H9 (cell line): Measurements from ENCODE around the gene HNRNPA3. TPM values are rescaled to one million over a fixed set of nuclear protein-coding genes. Genes with fewer than 3 reads are reported as not detected.

Source experiments
- DNase-seq: peaks from one replicate; pipeline ENCODE4 v3.0.0-alpha.2; 2017
- H2AFZ ChIP-seq: one replicate; pipeline ENCODE4 v1.6.1; 2013; ENCODE audit warnings: mild to moderate bottlenecking, low read length, control low read depth, moderate library complexity
- H2AK5ac ChIP-seq: 2 replicates; pipeline ENCODE4 v1.6.1; 2013; ENCODE audit warnings: low read length, control low read depth, mixed read lengths; ENCODE audit not compliant: insufficient read length
- H2BK120ac ChIP-seq: one replicate; pipeline ENCODE4 v1.6.1; 2013; ENCODE audit warnings: low read depth, mild to moderate bottlenecking, low read length, control low read depth, inconsistent platforms; ENCODE audit not compliant: poor library complexity, severe bottlenecking
- H2BK12ac ChIP-seq: 2 replicates; pipeline ENCODE4 v1.6.1; 2013; ENCODE audit warnings: low read length, control low read depth, mixed read lengths, low read depth; ENCODE audit not compliant: insufficient read length
- H2BK15ac ChIP-seq: 2 replicates; pipeline ENCODE4 v1.6.1; 2013; ENCODE audit warnings: low read depth, low read length, control low read depth
- H2BK20ac ChIP-seq: one replicate; pipeline ENCODE4 v1.6.1; 2013; ENCODE audit warnings: low read depth, mild to moderate bottlenecking, low read length, control low read depth, inconsistent platforms; ENCODE audit not compliant: poor library complexity, severe bottlenecking
- H2BK5ac ChIP-seq: 2 replicates; pipeline ENCODE4 v1.6.1; 2013; ENCODE audit warnings: low read length, control low read depth, mixed read lengths; ENCODE audit not compliant: insufficient read length
- H3K14ac ChIP-seq: 2 replicates; pipeline ENCODE4 v1.6.1; 2013; ENCODE audit warnings: low read length, control low read depth; ENCODE audit not compliant: insufficient read depth
- H3K18ac ChIP-seq: 2 replicates; pipeline ENCODE4 v1.6.1; 2013; ENCODE audit warnings: low read depth, mild to moderate bottlenecking, mixed read lengths, low read length, control low read depth; ENCODE audit not compliant: insufficient read length
- H3K23ac ChIP-seq: 2 replicates; pipeline ENCODE4 v1.6.1; 2013; ENCODE audit warnings: low read length, control low read depth, mixed read lengths, low read depth; ENCODE audit not compliant: insufficient read length
- H3K23me2 ChIP-seq: 2 replicates; pipeline ENCODE4 v1.6.1; 2013; ENCODE audit warnings: low read depth, mild to moderate bottlenecking, mixed read lengths, low read length, control low read depth; ENCODE audit not compliant: insufficient read length, poor library complexity, severe bottlenecking
- H3K27ac ChIP-seq: 2 replicates; pipeline ENCODE4 v1.5.1; 2013; ENCODE audit warnings: low read length, control low read depth, mixed read lengths, low read depth; ENCODE audit not compliant: insufficient read length
- H3K27me3 ChIP-seq: 2 replicates; pipeline ENCODE4 v1.6.1; 2013; ENCODE audit warnings: low read length, control low read depth, inconsistent platforms; ENCODE audit not compliant: insufficient read depth
- H3K4ac ChIP-seq: 2 replicates; pipeline ENCODE4 v1.6.1; 2013; ENCODE audit warnings: low read depth, mild to moderate bottlenecking, control low read depth, inconsistent platforms, low read length, moderate library complexity
- H3K4me1 ChIP-seq: 2 replicates; pipeline ENCODE4 v1.6.1; 2013; ENCODE audit warnings: low read length, control low read depth, inconsistent platforms; ENCODE audit not compliant: insufficient read depth
- H3K4me2 ChIP-seq: 2 replicates; pipeline ENCODE4 v1.6.1; 2013; ENCODE audit warnings: low read length, control low read depth, mixed read lengths; ENCODE audit not compliant: insufficient read length, insufficient read depth
- H3K56ac ChIP-seq: 2 replicates; pipeline ENCODE4 v1.6.1; 2013; ENCODE audit warnings: low read depth, mild to moderate bottlenecking, mixed read lengths, low read length, control low read depth; ENCODE audit not compliant: insufficient read length
- H3K79me1 ChIP-seq: 2 replicates; pipeline ENCODE4 v1.6.1; 2013; ENCODE audit warnings: low read depth, mild to moderate bottlenecking, moderate library complexity, low read length, control low read depth, inconsistent platforms; ENCODE audit not compliant: insufficient read depth, poor library complexity, severe bottlenecking
- H3K79me2 ChIP-seq: 2 replicates; pipeline ENCODE4 v1.6.1; 2013; ENCODE audit warnings: low read length, control low read depth, inconsistent platforms; ENCODE audit not compliant: insufficient read depth
- H3K9ac ChIP-seq: 2 replicates; pipeline ENCODE4 v1.6.1; 2013; ENCODE audit warnings: low read length, control low read depth, mixed read lengths; ENCODE audit not compliant: insufficient read length; ENCODE audit errors: extremely low read depth
- H3K9me3 ChIP-seq: one replicate; pipeline ENCODE4 v1.6.1; 2013; ENCODE audit warnings: low read depth, low read length, inconsistent platforms; ENCODE audit not compliant: control insufficient read depth
- H3T11ph ChIP-seq: one replicate; pipeline ENCODE4 v1.6.1; 2013; ENCODE audit warnings: mild to moderate bottlenecking, low read length, control low read depth, inconsistent platforms
- H4K20me1 ChIP-seq: one replicate; pipeline ENCODE4 v1.6.1; 2013; ENCODE audit not compliant: control insufficient read depth, insufficient read length, insufficient read depth
- H4K5ac ChIP-seq: 2 replicates; pipeline ENCODE4 v1.6.1; 2013; ENCODE audit warnings: low read depth, mild to moderate bottlenecking, mixed read lengths, low read length, control low read depth; ENCODE audit not compliant: insufficient read length
- H4K8ac ChIP-seq: replicated peaks from 2 replicates; pipeline ENCODE4 v1.6.1; 2013; ENCODE audit warnings: low read length, control low read depth, mixed read lengths, low read depth; ENCODE audit not compliant: insufficient read length
- H4K91ac ChIP-seq: 2 replicates; pipeline ENCODE4 v1.6.1; 2013; ENCODE audit warnings: low read depth, mild to moderate bottlenecking, moderate library complexity, mixed read lengths, low read length, control low read depth; ENCODE audit not compliant: insufficient read length
- H3K27ac Mint-ChIP-seq, 3 experiments: 2 replicates in 2 of 3; 3 replicates in 1 of 3; pipeline ENCODE4 v1.8.0; 2020 to 2021; ENCODE audit warnings: mixed read lengths in 3 of 3, mild to moderate bottlenecking in 1 of 3, moderate library complexity in 1 of 3
- H3K27me3 Mint-ChIP-seq: 2 replicates; pipeline ENCODE4 v1.8.0; 2021; ENCODE audit warnings: low read depth, mild to moderate bottlenecking, moderate library complexity, mixed read lengths
- H3K36me3 Mint-ChIP-seq, 3 experiments: 2 replicates in 2 of 3; 3 replicates in 1 of 3; pipeline ENCODE4 v1.8.0; 2020 to 2021; ENCODE audit warnings: low read depth in 3 of 3, mixed read lengths in 3 of 3; ENCODE audit not compliant: insufficient read depth in 1 of 3
- H3K4me1 Mint-ChIP-seq, 2 experiments: 2 replicates each; pipeline ENCODE4 v1.8.0; 2020; ENCODE audit warnings: mixed read lengths in 2 of 2
- H3K4me3 Mint-ChIP-seq, 2 experiments: 2 replicates in 1 of 2; 3 replicates in 1 of 2; pipeline ENCODE4 v1.8.0; 2020 to 2021; ENCODE audit warnings: mild to moderate bottlenecking in 2 of 2, mixed read lengths in 2 of 2, moderate library complexity in 1 of 2
- H3K9me3 Mint-ChIP-seq, 2 experiments: 2 replicates in 1 of 2; 3 replicates in 1 of 2; pipeline ENCODE4 v1.8.0; 2020; ENCODE audit warnings: mild to moderate bottlenecking in 2 of 2, mixed read lengths in 2 of 2, moderate library complexity in 1 of 2
- CTCF ChIP-seq: fragments of 200-600 bp; sonication (generic); conservative IDR thresholded peaks from 3 replicates; pipeline ENCODE4 v1.8.0; 2021; ENCODE audit warnings: antibody characterized with exemption, mild to moderate bottlenecking
- whole genome bisulfite sequencing: extraction: QIAGEN DNeasy Blood & Tissue Kit; methylation state at CpG from one replicate; pipeline ENCODE4 v1.1.7; 2013; ENCODE audit warnings: missing lambda C conversion rate, low lambda C conversion rate, mixed read lengths; ENCODE audit not compliant: insufficient read length; ENCODE audit errors: extremely low coverage; 5-methylcytosine and 5-hydroxymethylcytosine counted together
- total RNA-seq: library from RNA; stranded (reverse); gene quantifications from 2 replicates; pipeline ENCODE4 v1.2.1, GENCODE V29; 2021

The HNRNPA3 gene
- total RNA-seq, 1 experiment from 2014 or later, result 405 TPM

- H3K9me3 ChIP-seq, result peaks cover 5% of the 10 kb centered on the region
- H3K4ac ChIP-seq, result no peak overlapping the region
- H2BK120ac ChIP-seq, result no peak overlapping the region
- H3K23me2 ChIP-seq, result no peaks in the 10 kb centered on the region
- no peak overlapping the region for H3K18ac ChIP-seq
- no peak overlapping the region for H3T11ph ChIP-seq
- peaks cover 9% of the 10 kb centered on the region for H3K79me1 ChIP-seq
- H4K8ac ChIP-seq, result no peak overlapping the region
- peaks cover 2% of the 10 kb centered on the region; the same call in 1 of the 2 replicates for H3K4me1 ChIP-seq
- no peak overlapping the region for H3K56ac ChIP-seq
- Mint-ChIP-seq H3K4me1 (peaks cover 50 to 54% of the 10 kb centered on the region in 2 experiments), H3K27me3 (no peaks in the 10 kb centered on the region), H3K36me3 (peaks cover 16 to 24% (median 21%) of the 10 kb centered on the region in 3 experiments), H3K9me3 (peaks cover 19% of the 10 kb centered on the region in 2 experiments), H3K4me3 (no peak overlapping the region), H3K27ac (no peak overlapping the region)
- no peak for TF ChIP-seq CTCF
- H3K9ac ChIP-seq, result no peak overlapping the region
- H4K5ac ChIP-seq, result no peak overlapping the region
- no peak overlapping the region for H2AK5ac ChIP-seq
- H3K14ac ChIP-seq, result no peak overlapping the region
- no peak for DNase-seq
- no peak overlapping the region for H2BK5ac ChIP-seq
- H3K27me3 ChIP-seq, result no peaks in the 10 kb centered on the region
- H4K91ac ChIP-seq, result no peak overlapping the region
- no peak overlapping the region for H2AFZ ChIP-seq
- H4K20me1 ChIP-seq, result no peaks in the 10 kb centered on the region
- no peak overlapping the region for H2BK15ac ChIP-seq
- H3K23ac ChIP-seq, result no peak overlapping the region
- no peak overlapping the region for H2BK12ac ChIP-seq
- peaks cover 53% of the 10 kb centered on the region for H3K79me2 ChIP-seq
- no peak overlapping the region for H3K4me2 ChIP-seq
- no peak overlapping the region for H2BK20ac ChIP-seq
- WGBS, result no CpG with 5 or more reads among the region's 3 CpGs
- no peak overlapping the region for H3K27ac ChIP-seq
Observed at GRCh38 chr2:177256695-177257094, 44.1 kb downstream of the HNRNPA3 start.
